Measurements from ENCODE around the gene FBXO21.
"Not testable (repeated sequence)": the region's sequence is repeated elsewhere in the genome, so short reads cannot be mapped to it uniquely, and the experiment has no call there.

FBXO21 gene

DNA sequence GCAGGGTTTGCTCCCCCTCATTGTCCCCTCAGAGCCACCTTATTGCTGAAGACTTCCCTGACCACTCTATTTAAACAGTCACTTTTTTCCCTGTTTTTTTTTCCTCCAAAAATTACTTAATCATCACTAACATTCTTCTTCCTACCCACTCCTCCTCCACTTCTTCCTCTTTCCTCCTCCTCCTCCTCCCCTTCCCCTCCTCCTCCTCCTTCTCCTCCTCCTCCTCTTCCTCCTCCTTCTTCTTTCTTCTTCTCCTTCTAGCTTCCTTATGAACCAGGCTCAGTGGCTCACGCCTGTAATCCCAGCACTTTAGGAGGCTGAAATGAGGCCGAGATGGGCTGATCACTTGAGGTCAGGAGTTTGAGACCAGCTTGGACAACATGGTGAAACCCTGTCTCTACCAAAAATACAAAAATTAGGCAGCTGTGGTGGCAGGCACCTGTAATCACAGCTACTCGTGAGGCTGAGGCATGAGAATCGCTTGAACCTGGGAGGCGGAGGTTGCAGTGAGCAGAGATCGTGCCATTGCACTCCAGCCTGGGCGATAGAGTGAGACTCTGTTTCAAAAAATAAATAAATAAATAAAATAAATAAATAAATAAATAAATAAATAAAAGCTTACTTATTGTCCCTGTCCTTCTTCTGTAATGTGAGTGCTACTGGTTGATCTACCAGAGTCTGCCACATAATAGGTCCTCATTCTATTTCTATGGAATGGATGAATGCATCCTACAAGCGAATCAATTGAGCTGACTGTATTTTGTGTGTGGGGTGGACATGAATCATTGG, 9.9 kb upstream of the FBXO21 start:
- DNase-seq = not testable (repeated sequence)

DNA sequence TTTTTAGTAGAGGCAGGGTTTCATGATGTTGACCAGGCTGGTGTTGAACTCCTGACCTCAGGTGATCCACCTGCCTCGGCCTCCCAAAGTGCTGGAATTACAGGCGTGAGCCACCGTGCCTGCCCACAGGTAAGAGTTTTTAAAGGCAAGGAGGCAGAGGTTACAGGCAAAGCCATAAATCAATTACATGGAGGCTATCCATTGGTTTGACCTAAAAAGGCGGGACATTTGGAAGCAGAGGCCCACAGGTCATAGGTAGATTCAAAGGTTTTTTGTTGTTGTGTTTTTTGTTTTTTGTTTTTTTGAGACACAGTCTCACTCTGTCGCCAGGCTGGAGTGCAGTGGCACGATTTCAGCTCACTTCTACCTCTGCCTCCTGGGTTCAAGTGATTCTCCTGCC, 6.1 kb upstream of the FBXO21 start:
- not testable (repeated sequence) for DNase-seq

DNA sequence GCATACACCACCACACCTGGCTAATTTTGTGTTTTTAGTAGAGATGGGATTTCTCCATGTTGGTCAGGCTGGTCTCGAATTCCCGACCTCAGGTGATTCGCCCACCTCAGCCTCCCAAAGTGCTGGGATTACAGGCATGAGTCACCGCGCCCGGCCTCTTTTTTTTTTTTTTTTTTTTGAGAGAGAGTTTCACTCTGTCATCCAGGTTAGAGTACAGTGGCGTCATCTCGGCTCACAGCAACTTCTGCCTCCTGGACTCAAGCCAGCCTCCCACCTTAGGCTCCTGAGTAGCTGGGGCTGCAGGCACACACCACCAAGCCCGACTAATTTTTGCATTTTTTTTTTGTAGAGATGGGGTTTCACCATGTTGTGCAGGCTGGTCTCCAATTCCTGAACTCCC, 4.8 kb upstream of the FBXO21 start:
- not testable (repeated sequence) for DNase-seq

DNA sequence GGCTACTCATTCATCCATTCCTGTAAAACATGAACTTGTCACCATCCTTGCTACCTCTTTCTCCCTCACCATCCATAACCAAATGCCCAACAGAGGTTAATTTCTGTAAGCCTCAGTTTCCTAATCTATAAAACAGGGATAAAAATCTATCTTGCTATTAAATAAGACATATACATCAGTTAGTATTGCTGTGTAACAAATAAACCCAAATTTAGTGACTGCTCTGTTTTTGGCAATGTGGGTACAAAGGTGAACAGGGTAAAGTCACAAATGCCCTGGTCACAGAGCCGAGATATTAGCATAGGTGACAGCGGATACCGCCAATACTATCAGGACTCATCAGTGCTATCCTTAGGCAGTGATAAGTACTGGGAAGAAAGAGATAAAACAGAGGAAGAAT, 3.6 kb upstream of the FBXO21 start:
- no peak for DNase-seq

DNA sequence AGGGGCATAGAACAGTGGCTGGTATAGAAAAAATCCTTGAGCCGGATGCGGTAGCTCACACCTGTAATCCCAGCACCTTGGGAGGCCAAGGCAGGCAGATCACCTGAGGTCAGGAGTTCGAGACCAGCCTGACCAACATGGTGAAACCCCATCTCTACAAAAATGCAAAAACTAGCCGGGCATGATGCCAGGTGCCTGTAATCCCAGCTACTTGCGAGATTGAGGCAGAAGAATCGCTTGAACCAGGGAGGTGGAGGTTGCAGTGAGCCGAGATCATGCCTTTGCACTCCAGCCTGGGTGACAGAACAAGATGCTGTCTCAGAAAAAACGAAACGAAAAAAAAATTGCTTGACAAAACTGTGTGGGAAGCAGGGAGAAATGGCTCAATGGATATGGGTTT, 2.3 kb upstream of the FBXO21 start:
- DNase-seq = not testable (repeated sequence)

DNA sequence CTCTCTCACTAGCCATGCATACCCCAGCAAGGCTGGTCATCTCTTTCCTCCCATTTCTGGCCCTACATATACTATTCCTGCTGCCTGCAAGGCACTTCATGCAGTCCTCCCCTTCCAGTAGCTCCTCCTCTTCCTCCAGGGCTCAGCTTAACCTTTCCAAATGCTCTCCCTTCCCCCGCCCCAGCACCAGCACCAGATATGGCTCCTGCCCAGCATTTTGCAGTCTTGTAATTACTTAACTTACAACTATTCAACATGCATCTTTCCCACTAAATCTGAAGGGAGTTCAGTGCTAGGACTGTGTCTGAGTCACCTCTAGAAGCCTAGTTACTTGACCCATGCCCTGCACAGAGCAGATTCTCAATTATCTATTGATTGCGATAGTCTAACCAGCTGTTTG, 1.8 kb upstream of the FBXO21 start:
- DNase-seq = no peak

DNA sequence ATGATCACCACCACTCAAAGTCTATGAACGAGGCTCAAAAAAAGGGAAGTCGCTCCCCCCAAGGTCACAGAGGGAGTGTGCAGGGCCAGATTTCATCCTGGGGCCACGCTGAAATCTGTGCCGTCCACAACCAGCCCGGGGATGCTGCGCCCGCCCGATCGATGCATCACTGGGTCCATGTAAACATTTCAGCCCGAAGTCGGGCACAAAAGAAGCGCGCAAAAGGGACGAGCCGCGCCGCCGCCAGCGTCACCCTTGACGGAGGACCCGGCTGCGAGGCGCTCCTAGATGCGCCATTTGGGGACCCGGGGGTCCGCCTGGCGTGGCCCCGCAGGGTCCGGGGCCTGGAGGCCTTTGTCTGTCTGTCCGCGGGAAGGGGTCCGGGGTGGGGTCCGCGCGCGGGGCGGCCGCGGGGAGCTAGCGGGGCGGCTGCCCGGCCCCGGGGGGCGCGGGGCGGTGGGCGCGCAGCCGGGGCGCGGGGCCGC, 503 bp downstream of the FBXO21 start:
- DNase-seq = no peak

DNA sequence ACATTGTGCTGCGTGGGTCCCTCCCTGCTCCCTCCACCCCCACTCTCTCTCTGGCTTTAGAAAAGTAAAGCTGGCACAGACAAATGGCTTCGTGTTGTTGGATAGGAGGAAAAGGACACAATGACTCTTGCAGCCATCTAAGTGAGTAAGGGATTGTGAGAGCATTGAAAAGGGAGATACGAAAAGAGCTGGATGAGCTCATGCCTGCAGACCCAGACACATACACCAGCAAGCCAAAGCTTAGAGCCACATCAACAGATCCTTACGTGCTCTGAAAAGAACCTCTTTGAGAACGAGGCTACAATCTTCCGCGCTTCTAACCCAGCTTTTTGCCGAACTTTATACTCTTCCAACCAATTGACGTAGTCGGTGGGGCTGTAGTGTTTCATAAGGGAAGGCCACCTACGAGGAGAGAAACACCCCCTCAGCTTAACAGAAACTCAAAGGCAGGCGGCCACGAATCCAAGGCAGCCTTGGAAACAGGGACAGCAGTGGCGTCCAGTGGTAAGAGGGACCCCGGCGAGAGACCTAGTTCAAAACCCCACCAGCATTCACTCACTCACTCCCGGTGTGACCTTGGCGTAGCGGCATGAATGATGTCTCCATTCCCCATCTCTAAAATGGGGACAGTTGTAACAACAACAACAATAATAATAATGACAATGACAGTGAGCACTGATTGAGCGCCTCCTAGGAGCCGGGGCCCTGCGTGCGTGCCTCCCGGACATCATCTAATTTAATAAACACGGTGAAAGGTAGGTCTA, 1.1 kb downstream of the FBXO21 start:
- no peak for DNase-seq

DNA sequence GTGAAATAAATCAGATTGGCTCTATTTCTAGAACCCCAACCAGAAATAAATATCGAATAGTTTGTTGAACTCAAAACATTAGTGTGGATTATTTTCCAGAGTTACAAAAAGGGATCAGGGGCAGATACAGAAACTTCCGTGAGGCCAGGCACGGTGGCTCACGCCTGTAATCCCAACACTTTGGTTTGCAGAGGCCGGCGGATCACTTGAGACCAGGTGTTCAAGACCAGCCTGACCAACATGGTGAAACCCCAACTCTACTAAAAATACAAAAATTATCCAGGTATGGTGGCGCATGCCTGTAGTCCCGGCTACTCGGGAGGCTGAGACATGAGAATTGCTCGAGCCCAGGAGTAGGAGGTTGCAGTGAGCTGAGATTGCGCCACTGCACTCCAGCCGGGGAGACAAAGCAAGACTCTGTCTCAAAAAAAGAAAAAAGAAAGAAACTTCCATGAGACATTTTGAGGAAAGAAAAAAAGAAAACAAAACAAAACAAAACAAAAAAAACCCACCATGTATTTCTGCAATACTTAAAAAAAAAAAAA, 2.1 kb downstream of the FBXO21 start:
- DNase-seq = no peak

DNA sequence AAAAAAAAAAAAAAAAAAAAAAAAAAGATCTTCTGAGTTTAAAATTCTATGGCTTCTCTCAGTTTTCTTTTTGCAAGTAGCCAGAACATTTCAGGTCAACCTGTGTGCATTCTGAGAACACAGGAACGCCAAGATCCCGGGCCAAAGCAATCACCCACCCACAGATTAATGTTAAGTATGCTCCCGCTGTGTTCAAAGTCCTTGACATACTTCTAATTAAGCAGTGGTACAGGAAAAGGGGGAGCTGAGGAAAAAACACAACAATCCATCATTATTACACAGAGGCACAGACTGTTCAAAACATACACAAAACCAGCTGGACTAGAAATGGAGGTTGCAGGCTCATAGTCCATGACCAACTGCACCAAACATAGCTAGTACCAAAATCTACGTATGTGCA, 2.8 kb downstream of the FBXO21 start:
- no peak for DNase-seq

DNA sequence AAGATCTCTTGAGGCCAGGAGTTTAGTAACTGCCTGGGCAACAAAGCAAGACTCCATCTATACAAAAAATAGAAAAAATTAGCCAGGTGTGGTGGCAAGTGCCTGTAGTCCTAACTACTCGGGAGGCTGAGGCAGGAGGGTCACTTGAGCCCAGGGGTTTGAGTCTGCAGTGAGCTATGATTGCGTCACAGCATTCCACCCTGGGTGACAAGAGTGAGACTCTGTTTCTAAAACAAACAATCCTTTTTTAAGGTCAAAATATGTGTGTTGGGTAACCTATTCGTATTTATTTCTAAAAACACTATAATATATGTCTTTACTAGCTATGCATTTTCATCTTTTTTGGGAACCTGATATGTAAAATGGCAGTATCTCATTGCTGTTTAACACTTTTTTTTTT, 7.4 kb downstream of the FBXO21 start:
- DNase-seq = no peak

DNA sequence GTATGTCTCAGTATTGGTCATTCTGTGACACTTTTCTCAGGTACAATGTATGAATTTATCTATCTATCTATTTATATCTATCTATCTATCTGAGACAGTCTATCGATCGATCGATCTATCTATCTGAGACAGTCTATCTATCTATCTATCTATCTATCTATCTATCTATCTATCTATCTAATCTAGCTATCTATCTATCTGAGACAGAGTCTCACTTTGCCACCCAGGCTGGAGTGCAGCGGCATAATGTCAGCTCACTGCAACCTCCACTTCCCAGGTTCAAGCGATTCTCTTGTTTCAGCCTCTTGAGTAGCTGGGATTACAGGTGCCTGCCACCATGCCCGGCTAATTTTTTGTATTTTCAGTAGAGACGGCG, 8.8 kb downstream of the FBXO21 start:
- not testable (repeated sequence) for DNase-seq

DNA sequence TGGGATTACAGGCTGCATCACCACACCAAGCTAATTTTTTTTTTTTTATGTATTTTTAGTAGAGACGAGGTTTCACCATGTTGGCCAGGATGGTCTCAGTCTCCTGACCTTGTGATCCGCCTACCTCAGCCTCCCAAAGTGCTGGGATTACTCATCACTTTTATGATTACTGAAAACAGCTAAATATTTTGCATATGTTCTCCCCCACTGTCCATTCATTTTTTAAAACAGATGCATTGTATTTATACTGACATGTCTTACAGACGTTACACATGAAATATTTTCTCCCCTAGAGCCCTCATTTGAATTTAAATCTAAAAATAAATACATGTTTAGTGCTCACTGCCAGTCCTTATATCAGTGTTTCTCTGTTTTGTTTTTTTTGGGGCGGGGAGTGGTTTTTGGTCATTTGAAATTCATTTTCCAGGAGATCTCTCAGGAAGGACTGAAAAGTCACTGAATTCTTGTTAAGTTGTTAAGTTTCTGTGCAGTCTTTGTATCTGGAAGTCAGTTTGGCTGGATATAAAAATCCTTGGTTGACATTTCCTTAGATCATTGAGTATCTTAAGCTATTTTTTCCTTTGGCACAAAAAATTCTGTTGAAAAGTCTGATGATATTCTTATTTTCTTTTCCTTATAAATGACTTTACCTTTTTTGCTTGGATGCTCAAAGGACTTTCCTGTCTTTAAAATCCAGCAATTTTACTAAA, 9.4 kb downstream of the FBXO21 start:
- no peak for DNase-seq

DNA sequence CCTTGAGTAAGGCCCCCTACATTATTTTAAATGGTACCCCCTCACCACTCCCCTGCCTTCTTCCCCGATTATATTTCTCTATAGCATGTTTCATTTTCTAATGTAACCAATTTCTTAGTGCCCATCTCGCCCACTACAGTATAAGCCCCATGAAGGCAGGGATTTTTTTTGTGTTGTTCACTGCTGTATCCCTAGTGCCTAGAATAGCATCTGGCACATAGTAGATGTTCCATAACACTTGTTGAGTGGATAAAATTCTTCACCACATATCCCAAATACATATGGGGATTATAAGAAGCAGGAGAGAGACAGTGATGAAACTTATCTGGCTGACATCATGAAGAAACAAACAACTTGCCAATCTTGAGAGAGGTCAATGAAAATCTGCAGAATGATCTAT, 11.5 kb downstream of the FBXO21 start:
- DNase-seq = no peak

DNA sequence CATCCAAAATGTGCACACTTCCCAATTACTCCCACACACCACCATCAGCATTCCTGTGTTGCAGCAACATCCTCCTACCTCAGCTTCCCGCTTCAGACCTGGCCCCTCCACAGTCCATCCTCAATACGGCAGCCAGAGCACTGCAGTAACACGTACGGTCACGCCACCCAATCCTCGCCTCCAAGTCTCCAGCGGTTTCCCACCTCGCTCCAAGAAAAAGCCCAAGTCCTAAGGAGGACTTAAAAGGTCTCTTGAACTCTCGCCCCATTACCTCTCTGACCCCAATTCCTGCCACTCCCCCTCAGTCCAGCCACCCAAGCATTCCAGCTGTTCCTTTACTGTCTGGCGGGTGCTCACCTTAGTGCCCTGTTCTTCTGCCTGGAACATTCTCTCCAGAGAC, 12.0 kb downstream of the FBXO21 start:
- DNase-seq = no peak

DNA sequence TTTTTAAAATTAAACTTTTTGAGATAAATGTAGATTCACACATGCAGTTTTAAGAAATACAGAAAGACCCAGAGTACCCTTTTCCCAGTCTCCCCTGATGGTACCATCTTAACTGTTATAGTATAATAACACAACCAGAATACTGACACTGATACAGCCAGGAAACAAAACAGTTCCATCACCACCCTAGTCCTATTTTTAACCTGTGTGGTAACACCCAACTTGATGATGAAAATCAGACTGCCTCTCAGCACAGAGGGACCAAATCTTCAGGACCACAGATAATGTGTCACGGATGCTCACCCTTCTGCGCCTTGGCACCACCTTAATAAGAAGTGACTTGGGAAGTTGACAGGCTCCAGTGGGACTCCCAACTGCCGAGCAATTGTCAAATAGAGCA, 18.1 kb downstream of the FBXO21 start:
- DNase-seq = no peak

DNA sequence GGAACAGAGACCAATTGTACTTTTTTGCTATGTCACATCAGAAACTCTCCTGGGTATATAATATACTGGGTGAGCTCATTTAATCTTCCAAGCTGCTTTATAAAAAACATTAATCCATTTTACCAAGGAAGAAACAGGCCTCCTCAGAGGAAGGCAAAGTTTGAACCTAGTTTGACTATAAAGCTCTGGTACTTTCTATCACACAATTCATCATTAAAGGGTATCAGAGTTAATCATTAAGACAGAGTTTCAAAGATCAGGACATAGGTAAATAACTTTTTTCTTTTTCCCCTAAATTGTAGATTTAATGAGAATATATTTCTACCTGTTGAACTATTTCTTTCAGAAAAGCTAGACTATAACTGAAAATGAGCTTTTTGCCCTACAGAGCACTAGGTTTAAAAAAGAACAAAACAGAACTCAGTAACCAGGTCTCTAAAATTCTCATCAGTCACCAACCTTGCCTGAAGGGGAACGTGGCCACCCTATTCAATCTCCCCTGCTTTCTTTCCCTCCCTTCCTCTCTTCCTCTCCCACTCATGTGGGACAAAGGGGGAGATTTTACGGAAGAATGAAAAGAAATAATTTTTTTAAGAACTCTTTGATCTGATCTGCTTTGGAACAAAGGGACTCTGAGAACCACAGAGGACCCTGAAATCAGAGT, 18.6 kb downstream of the FBXO21 start:
- DNase-seq = no peak

DNA sequence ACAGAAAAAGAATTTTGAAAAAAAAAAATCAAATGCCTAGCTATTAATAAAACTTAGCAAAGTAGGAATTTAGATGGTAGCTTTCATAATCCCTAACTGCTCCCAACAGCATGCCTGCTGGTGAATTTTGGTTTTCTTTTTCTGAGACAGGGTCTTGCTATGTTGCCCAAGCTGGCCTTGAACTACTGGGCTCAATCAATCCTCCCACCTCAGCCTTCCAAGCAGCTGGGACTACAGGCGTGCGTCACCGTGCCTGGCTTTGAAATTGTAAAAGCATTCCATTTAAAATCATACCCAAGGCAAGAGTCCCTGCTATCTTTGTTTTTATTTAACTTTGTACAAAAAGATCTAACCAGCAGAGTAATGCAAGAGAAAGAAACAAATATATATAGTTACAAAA, 20.7 kb downstream of the FBXO21 start:
- no peak for DNase-seq

DNA sequence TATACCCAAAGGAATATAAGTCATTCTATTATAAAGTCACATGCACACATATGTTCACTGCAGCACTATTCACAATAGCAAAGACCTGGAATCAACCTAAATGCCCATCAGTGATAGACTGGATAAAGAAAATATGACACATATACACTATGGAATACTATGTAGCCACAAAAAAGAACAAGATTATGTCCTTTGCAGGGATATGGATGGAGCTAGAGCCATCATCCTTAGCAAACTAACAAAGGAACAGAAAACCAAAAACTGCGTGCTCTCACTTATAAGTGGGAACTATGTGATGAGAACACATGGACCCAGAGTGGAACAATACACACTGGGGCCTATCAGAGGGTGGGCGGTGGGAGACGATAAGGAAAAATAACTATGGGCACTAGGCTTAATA, 21.3 kb downstream of the FBXO21 start:
- no peak for DNase-seq

DNA sequence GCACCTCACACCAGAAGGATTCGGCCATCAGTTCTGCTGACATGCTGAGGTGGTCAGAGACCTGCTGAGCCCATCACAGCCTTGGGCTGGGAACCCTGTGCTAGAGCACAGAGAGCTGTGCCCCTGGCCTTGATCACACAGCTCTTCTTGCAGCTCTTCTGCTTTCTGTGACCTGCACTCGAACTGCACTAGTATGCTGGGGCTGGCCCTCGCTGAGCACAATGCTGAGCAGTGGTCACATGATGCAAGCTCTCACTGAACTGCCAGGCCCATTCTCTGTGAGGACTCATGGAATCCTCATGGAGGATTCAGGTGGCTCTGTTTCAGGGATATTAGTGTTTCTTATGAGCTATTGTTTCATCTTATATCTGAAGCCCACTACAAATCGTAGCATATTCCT, 22.5 kb downstream of the FBXO21 start:
- DNase-seq = no peak

DNA sequence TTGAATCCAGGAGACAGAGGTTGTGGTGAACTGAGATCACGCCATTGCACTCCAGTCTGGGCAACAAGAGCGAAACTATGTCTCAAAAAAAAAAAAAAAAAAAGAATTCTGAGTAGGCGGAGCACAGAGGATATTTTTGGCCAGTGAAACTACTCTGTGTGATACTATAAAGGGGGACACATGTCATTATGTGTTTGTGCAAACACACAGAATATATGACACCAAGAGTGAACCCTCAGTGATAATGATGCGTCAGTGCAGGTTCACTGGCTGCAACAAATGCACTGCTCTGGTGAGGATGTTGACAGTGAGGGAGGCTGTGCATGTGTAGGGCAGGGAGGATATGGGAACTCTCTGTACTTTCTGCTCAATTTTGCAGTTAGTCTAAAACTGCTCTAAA, 24.2 kb downstream of the FBXO21 start:
- no peak for DNase-seq

DNA sequence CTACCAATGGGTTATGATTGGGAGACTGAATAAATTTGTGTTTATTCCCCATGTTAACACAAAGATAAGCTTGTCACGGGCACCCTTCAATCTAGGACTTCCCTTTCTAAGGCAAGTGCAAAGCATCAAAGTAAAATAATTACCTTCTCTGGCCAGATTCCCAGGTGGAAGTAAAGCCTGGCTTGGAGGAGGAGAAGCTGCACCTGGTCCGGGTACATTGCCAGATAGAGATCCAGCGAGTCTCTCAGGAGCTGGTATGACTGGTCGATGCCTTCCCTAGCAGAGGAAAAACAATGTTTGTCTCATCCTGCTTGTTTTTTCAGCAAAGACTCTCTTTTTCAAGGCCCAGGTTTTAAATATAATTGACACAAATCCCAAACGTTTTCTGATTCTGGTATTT, 24.9 kb downstream of the FBXO21 start:
- no peak for DNase-seq

DNA sequence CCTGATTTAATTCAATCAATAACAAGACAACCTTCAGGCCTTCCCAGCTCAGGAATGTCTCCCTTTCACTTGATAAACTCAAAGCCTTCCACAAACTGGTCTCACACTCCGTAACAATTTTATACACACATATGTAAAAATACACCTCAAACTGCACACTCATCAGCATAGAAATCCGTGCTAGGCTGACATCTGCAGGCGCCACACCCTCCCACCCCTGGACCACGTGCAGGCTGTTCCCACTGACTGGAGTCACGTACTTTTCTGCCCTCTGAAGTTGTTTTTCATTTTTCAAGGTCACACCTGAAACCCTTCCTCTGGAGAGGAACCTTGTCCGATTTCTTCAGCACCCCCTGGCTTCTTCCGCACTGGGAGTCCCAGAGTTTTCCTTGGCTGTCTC, 27.6 kb downstream of the FBXO21 start:
- DNase-seq = no peak

All from NCI-H524 treated with DMSO at 0.1 percent for 48 hours (cell line).